ENCODE data around the gene NMRK1. TPM values are rescaled to one million over a fixed set of nuclear protein-coding genes. Genes with fewer than 3 reads are reported as not detected.

NMRK1 gene
- total RNA-seq, 1 donor, result 21.4 TPM

- Histone ChIP-seq H3K9me3 (ENCODE audit: low read depth, low read length) (no peaks in the 10 kb centered on the region), H3K4me1 (ENCODE audit: insufficient read depth, low read length) (peaks cover 4% of the 10 kb centered on the region), H4K20me1 (ENCODE audit: insufficient read depth, low read length) (no peaks in the 10 kb centered on the region), H3K4me3 (ENCODE audit: insufficient read depth, low read length) (no peak overlapping the region), H2AFZ (ENCODE audit: low read length) (no peak overlapping the region), H3K4me2 (ENCODE audit: insufficient read depth, low read length) (no peak overlapping the region), H3K79me2 (ENCODE audit: insufficient read depth, low read length) (peaks cover 16% of the 10 kb centered on the region), H3K27ac (ENCODE audit: low read depth, low read length) (no peak overlapping the region), H3K36me3 (ENCODE audit: insufficient read depth, low read length) (peaks cover 14% of the 10 kb centered on the region), H3K27me3 (ENCODE audit: insufficient read depth, low read length) (no peaks in the 10 kb centered on the region)
- no peak for DNase-seq (ENCODE audit: insufficient read length, low spot score, missing footprints)
- TF ChIP-seq, protein P1, sequence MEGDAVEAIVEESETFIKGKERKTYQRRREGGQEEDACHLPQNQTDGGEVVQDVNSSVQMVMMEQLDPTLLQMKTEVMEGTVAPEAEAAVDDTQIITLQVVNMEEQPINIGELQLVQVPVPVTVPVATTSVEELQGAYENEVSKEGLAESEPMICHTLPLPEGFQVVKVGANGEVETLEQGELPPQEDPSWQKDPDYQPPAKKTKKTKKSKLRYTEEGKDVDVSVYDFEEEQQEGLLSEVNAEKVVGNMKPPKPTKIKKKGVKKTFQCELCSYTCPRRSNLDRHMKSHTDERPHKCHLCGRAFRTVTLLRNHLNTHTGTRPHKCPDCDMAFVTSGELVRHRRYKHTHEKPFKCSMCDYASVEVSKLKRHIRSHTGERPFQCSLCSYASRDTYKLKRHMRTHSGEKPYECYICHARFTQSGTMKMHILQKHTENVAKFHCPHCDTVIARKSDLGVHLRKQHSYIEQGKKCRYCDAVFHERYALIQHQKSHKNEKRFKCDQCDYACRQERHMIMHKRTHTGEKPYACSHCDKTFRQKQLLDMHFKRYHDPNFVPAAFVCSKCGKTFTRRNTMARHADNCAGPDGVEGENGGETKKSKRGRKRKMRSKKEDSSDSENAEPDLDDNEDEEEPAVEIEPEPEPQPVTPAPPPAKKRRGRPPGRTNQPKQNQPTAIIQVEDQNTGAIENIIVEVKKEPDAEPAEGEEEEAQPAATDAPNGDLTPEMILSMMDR (IDR thresholded peaks at IDR 0.05; ENCODE audit: extremely low read depth, low read depth, low read length), result no peak
Observed at GRCh38 chr9:75083188-75083970, 4.6 kb downstream of the NMRK1 start.

- Histone ChIP-seq H3K27me3 (ENCODE audit: insufficient read depth, low read length) (no peaks in the 10 kb centered on the region), H3K9me3 (ENCODE audit: low read depth, low read length) (no peaks in the 10 kb centered on the region), H4K20me1 (ENCODE audit: insufficient read depth, low read length) (no peaks in the 10 kb centered on the region), H3K27ac (ENCODE audit: low read depth, low read length) (no peak overlapping the region), H3K4me3 (ENCODE audit: insufficient read depth, low read length) (no peak overlapping the region), H3K4me1 (ENCODE audit: insufficient read depth, low read length) (peaks cover 4% of the 10 kb centered on the region), H2AFZ (ENCODE audit: low read length) (no peak overlapping the region), H3K36me3 (ENCODE audit: insufficient read depth, low read length) (peaks cover 19% of the 10 kb centered on the region), H3K79me2 (ENCODE audit: insufficient read depth, low read length) (peaks cover 9% of the 10 kb centered on the region), H3K4me2 (ENCODE audit: insufficient read depth, low read length) (no peak overlapping the region)
- TF ChIP-seq, protein P1 (IDR thresholded peaks at IDR 0.05; ENCODE audit: extremely low read depth, low read depth, low read length), result no peak
- DNase-seq (ENCODE audit: insufficient read length, low spot score, missing footprints), result no peak
Observed at GRCh38 chr9:75081632-75082031, 6.3 kb downstream of the NMRK1 start.

- Histone ChIP-seq H3K27me3 (ENCODE audit: insufficient read depth, low read length) (no peaks in the 10 kb centered on the region), H3K36me3 (ENCODE audit: insufficient read depth, low read length) (no peaks in the 10 kb centered on the region), H3K9me3 (ENCODE audit: low read depth, low read length) (no peaks in the 10 kb centered on the region), H4K20me1 (ENCODE audit: insufficient read depth, low read length) (no peaks in the 10 kb centered on the region), H3K4me1 (ENCODE audit: insufficient read depth, low read length) (no peaks in the 10 kb centered on the region), H3K4me2 (ENCODE audit: insufficient read depth, low read length) (no peak overlapping the region), H3K4me3 (ENCODE audit: insufficient read depth, low read length) (no peak overlapping the region), H2AFZ (ENCODE audit: low read length) (no peak overlapping the region), H3K27ac (ENCODE audit: low read depth, low read length) (no peak overlapping the region), H3K79me2 (ENCODE audit: insufficient read depth, low read length) (no peaks in the 10 kb centered on the region)
- TF ChIP-seq, protein P1 (IDR thresholded peaks at IDR 0.05; ENCODE audit: extremely low read depth, low read depth, low read length), result no peak
- DNase-seq (ENCODE audit: insufficient read length, low spot score, missing footprints), result no peak
Observed at GRCh38 chr9:75072895-75073294, 15.1 kb downstream of the NMRK1 start.

DNA sequence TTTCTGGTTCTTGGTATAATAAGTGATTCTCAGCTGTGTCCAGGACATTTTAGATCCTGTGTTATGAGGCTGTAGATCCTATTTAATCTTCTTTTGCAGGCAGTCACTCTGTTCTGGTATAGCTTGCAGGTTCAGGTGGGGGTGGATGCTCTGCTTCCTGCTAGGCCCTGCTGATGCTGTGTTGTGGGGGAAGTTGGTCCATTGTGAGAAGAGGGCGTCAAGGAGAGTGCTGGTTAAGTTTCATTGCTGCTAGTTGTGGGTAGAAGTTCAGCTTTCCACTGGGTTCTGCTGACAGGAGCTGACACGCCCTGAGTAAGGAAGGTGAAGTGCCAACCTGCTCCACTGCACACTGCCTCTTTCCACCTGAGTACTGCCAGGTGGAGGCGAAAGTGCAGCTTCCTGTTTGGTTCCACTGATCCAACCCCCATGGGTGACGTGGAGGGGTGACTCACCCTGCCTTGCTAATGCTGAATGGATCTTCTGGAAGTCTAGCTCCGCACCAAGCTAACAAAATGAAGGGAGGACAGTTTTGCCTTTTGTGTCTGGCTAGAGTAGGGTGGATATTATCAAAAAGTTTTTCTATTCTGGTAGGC, 16.3 kb downstream of the NMRK1 start:
- Histone ChIP-seq H3K9me3 (ENCODE audit: low read depth, low read length) (no peaks in the 10 kb centered on the region), H3K79me2 (ENCODE audit: insufficient read depth, low read length) (no peaks in the 10 kb centered on the region), H3K27me3 (ENCODE audit: insufficient read depth, low read length) (no peaks in the 10 kb centered on the region), H3K36me3 (ENCODE audit: insufficient read depth, low read length) (no peaks in the 10 kb centered on the region), H3K27ac (ENCODE audit: low read depth, low read length) (no peak overlapping the region), H3K4me2 (ENCODE audit: insufficient read depth, low read length) (no peak overlapping the region), H2AFZ (ENCODE audit: low read length) (no peak overlapping the region), H3K4me3 (ENCODE audit: insufficient read depth, low read length) (no peak overlapping the region), H3K4me1 (ENCODE audit: insufficient read depth, low read length) (no peaks in the 10 kb centered on the region), H4K20me1 (ENCODE audit: insufficient read depth, low read length) (no peaks in the 10 kb centered on the region)
- TF ChIP-seq, protein P1 (IDR thresholded peaks at IDR 0.05; ENCODE audit: extremely low read depth, low read depth, low read length), result no peak
- no peak for DNase-seq (ENCODE audit: insufficient read length, low spot score, missing footprints)

All from osteoblast (primary cell).